Astrocyte of the cerebellum (primary cell): ENCODE data around the gene TAF4.
A peak's percentile ranks its signal among the peaks of the same experiment; 100 is the strongest.

Experiments used
- DNase-seq: peaks from one replicate; pipeline ENCODE4 v3.0.0-alpha.2; 2011; ENCODE audit warnings: low read depth
- H3K4me3 ChIP-seq: 2 replicates; pipeline ENCODE4 v1.5.1; 2011; ENCODE audit warnings: mild to moderate bottlenecking, low read depth, low read length, moderate library complexity
- in situ Hi-C: cut with HindIII; loops from 2 replicates; pipeline ENCODE4 v1.10.0; 2017; ENCODE audit warnings: low sequenced_read_pairs
- TF ChIP-seq, protein P1 (sequence below): IDR thresholded peaks from 2 replicates; pipeline ENCODE4 v1.5.1; 2012; ENCODE audit warnings: low read length, low read depth, moderate library complexity, mild to moderate bottlenecking; ENCODE audit errors: missing control alignments

The TAF4 gene

DNA sequence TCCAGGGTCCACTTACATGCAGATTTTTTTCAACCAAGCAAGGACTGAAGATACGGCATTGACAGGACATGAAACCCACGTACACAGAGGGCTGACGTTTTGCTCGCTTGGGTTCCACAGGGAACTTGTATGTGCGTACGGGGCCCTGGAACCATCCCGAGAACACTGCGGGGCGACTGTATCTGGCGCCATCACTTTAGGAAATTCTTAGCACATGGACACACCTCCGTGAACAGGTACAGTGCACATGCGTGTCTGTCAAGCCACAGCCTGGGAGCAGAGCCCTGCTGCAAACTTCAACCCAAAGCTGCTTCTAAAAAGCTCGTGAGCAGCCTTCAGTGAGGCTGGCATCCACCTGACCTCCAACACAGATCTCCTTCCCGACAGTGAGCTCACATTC, 37.3 kb downstream of the TAF4 start:
- H3K4me3 ChIP-seq, result no peak overlapping the region
- TF ChIP-seq, protein P1, sequence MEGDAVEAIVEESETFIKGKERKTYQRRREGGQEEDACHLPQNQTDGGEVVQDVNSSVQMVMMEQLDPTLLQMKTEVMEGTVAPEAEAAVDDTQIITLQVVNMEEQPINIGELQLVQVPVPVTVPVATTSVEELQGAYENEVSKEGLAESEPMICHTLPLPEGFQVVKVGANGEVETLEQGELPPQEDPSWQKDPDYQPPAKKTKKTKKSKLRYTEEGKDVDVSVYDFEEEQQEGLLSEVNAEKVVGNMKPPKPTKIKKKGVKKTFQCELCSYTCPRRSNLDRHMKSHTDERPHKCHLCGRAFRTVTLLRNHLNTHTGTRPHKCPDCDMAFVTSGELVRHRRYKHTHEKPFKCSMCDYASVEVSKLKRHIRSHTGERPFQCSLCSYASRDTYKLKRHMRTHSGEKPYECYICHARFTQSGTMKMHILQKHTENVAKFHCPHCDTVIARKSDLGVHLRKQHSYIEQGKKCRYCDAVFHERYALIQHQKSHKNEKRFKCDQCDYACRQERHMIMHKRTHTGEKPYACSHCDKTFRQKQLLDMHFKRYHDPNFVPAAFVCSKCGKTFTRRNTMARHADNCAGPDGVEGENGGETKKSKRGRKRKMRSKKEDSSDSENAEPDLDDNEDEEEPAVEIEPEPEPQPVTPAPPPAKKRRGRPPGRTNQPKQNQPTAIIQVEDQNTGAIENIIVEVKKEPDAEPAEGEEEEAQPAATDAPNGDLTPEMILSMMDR, result no peak
- in situ Hi-C loops, result no loop called here
- DNase-seq, result no peak

DNA sequence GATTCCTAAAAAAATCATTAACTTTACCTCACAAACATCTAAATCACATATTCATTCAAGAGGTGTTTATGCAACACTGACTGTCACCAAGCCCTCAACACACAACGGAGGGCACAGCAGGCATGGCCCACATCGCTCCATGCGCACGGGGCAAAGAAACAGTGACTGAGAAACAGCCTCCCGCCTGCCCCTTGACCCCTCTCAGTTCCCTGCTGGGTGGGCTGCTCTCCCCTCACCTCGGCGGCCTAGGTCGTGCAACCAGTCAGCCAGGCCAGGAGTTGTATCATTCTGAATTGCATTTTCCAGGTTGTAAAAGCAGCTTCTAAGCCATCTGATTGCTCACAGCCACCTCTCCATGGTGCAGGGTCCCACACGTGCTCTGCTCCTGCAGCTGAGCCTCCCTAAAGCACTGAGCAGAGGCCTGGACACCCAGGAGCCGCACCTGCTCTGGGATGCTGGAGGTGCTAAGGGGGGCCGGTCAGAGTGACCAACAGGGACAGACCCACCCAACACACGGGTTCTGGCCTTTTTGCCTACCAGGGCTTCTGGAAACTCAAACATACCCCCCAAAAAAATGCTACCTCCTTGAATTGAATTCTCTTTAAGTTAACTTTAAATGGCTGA, 37.9 kb downstream of the TAF4 start:
- TF ChIP-seq, protein P1, result no peak
- DNase-seq, result no peak
- H3K4me3 ChIP-seq, result no peak overlapping the region
- in situ Hi-C loops, result no loop called here

DNA sequence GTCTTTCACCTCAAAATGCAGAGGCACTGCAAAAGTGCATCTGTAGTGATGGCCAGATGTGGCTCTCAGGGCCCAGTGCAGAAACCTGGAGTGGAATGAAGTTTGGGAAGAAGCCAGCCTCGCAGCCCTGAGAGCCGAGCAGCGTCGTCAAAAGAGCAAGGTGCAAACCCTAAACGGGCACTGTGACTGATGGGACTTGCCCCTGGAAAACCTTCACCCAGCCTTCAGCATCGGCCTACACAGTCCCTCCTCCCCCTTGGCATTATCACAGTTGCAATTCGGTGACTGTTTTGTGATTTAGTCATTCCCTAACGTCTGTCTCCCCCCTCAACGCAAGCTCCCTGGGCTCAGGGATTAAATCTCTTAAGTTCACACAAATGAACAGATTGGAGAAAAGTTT, 38.6 kb downstream of the TAF4 start:
- no peak overlapping the region for H3K4me3 ChIP-seq
- TF ChIP-seq, protein P1, result no peak
- in situ Hi-C loops, result no loop called here
- no peak for DNase-seq

DNA sequence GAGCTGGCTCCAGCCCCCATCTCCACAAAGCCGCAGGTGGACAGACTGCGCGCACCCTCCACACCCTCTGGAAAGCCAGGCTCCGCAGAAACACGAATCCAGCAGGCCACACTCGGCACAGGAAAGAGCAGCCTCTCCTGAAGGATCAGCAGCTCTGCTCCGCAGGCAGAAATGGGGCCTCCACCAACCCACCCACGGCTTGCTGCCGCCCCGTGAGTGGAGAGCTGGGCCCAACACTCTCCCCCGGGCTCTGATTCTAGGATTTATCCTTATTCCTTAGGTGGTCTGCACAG, 39.2 kb downstream of the TAF4 start:
- DNase-seq, result no peak
- H3K4me3 ChIP-seq, result no peak overlapping the region
- in situ Hi-C loops, result no loop called here
- TF ChIP-seq, protein P1, result no peak

DNA sequence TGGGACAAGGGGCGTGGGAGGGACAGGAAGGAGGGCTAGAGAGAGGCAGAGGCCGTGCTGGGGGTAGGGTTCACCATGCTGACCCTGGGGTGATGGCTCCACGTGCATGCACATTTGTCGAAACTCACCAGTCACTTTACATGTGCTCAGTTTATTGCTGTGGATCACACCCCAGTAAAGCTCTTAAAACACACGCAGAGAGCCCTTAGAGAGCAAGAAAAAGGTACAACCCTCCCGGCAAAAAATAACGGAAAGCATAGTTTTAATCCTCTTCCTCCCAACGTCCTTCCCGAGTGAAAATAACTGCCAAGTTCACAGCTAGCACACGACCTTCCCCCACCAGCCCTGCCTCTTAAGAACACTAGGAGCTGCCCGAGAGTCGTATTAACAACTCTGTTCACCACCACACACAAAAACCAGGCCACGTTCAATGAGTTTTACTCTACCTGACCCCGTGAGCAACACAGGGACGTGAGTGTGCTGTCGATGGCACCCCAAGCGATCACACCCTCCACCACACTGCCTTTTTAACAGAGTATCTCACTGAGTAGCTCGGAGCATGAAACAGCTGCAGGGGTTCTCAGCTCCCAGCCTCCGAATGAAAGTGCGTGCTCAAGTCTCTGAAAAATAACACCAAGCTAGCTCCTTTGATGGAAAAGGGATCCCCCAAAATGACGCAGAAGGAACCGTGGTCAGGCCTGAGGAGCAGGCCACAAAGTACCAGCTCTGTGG, 39.7 kb downstream of the TAF4 start:
- in situ Hi-C loops, result no loop called here
- DNase-seq, result peak; percentile 15
- TF ChIP-seq, protein P1, result peak; percentile 64
- H3K4me3 ChIP-seq, result no peak overlapping the region

DNA sequence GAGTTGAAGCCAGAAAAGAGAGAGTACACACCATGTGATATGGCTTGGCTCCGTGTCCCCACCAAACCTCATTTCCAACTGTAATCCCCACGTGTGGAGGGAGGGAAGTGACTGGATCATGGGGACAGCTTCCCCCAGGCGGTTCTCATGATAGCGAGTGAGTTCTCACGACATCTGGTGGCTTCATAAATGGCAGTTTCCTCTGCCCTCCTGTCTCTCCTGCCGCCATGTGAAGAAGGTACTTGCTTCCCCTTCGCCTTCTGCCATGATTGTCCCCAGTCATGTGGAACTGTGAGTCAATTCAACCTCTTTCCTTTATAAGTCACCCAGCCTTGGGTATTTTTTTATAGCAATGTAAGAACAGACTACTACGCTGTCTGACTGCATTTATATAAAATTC, 40.3 kb downstream of the TAF4 start:
- DNase-seq, result no peak
- H3K4me3 ChIP-seq, result no peak overlapping the region
- in situ Hi-C loops, result no loop called here
- TF ChIP-seq, protein P1, result no peak

DNA sequence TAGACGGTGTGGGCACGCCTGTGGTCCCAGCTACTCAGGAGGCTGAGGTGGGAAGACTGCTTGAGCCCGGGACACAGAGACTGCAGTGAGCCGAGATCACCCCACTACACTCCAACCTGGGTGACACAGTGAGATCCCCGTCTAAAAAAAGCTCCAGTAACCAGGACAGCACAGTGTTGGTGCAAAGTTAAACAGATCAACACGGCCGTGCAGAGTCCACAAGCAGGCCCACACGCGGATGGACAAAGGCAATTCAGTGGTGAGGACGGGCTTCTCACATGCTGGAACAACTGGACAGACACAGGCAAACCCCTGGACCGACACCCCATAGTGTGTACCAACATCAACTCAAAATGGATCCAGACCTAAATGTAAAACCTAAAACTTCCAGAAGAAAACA, 41.7 kb downstream of the TAF4 start:
- no peak overlapping the region for H3K4me3 ChIP-seq
- DNase-seq, result no peak
- in situ Hi-C loops, result no loop called here
- TF ChIP-seq, protein P1, result no peak
